ENCODE measurements around the gene LRRTM3.

GRCh38 chr10:67119651-67120050, 193.8 kb downstream of the LRRTM3 start:
- TF ChIP-seq CTCF (IDR thresholded peaks at IDR 0.05; ENCODE audit: low read depth, low read length, poor library complexity, severe bottlenecking): no peak
- no peak for TF ChIP-seq EZH2phosphoT487 (IDR thresholded peaks at IDR 0.05; ENCODE audit: borderline replicate concordance, low read length)
